ENCODE results near the gene CREM. TPM values are rescaled to one million over a fixed set of nuclear protein-coding genes. Genes with fewer than 3 reads are reported as not detected.

CREM gene
- total RNA-seq, 1 experiment from 2014 or later = 21.4 TPM

GRCh38 chr10:35182631-35183510, 56.2 kb downstream of the CREM start:
- DNase-seq (ENCODE audit: low read depth, low spot score) (no peak), ATAC-seq (no peak)
- Histone ChIP-seq H4K20me1 (ENCODE audit: insufficient read depth) (no peaks in the 10 kb centered on the region), H3K9me2 (ENCODE audit: insufficient read depth) (no peaks in the 10 kb centered on the region), H3K36me3 (ENCODE audit: control insufficient read depth in 1 of 2, insufficient read depth in 2 of 2, low read length in 2 of 2) (no peaks in the 10 kb centered on the region), H3K4me1 (ENCODE audit: control insufficient read depth in 1 of 2, insufficient read depth in 2 of 2, low read length in 2 of 2) (no peaks in the 10 kb centered on the region), H2AFZ (ENCODE audit: low read depth, low read length, poor library complexity, severe bottlenecking) (no peak overlapping the region), H3K9me3 (ENCODE audit: control insufficient read depth in 1 of 2, insufficient read depth in 1 of 2, low read depth in 1 of 2, low read length in 2 of 2) (no peaks in the 10 kb centered on the region), H3K4me3 (replicated peaks in 1 of 2; ENCODE audit: low read depth in 1 of 2, low read length in 2 of 2) (no peak overlapping the region), H3K9ac (ENCODE audit: low read length) (no peak overlapping the region), H3K27ac (ENCODE audit: low read depth, low read length) (no peak overlapping the region), H3K27me3 (ENCODE audit: insufficient read depth, low read length) (no peaks in the 10 kb centered on the region), H3K79me2 (ENCODE audit: insufficient read depth, low read length) (no peaks in the 10 kb centered on the region), H3K4me2 (ENCODE audit: low read length) (no peak overlapping the region)
- RAD21 ChIA-PET (ENCODE audit: low non-redundant PET in 1 of 2, low total read pairs in 2 of 2, uncharacterized antibody in 2 of 2, unreplicated experiment in 2 of 2) = no interaction called here
- POLR2A ChIA-PET = no interaction called here
- no peak for TF ChIP-seq CEBPB (IDR thresholded peaks at IDR 0.05; ENCODE audit: low read depth)
- no peak for TF ChIP-seq ZFX (IDR thresholded peaks at IDR 0.05)
- no peak for TF ChIP-seq SIN3A (IDR thresholded peaks at IDR 0.05; ENCODE audit: low read depth)
- TF ChIP-seq ATF3 (IDR thresholded peaks at IDR 0.05) = no peak
- intact Hi-C loops (cut with micrococcal nuclease) = no loop called here
- CTCF ChIA-PET = interaction anchor here (6.8 kb wide), 1 partner anchor 13 kb away, joined by 34 read pairs; no protein-coding TSS in a partner anchor
- BruUV-seq (replicated peaks) = no TSS peak

- no peak for ATAC-seq
- TF ChIP-seq FOSL1 (IDR thresholded peaks at IDR 0.05; ENCODE audit: low read depth) = no peak
- TF ChIP-seq SP1 (IDR thresholded peaks at IDR 0.05; ENCODE audit: low read depth) = no peak
- no peak for TF ChIP-seq EZH2phosphoT487 (IDR thresholded peaks at IDR 0.05; ENCODE audit: borderline replicate concordance)
- no peak for TF ChIP-seq ATF3 (IDR thresholded peaks at IDR 0.05)
Observed at GRCh38 chr10:35184527-35185171, 58.0 kb downstream of the CREM start.

More at GRCh38 chr10:35184527-35185171, 58.0 kb downstream of the CREM start:
- Histone ChIP-seq H3K27me3 (ENCODE audit: insufficient read depth, low read length) (no peaks in the 10 kb centered on the region), H3K79me2 (ENCODE audit: insufficient read depth, low read length) (no peaks in the 10 kb centered on the region), H4K20me1 (ENCODE audit: insufficient read depth) (no peaks in the 10 kb centered on the region), H2AFZ (ENCODE audit: low read depth, low read length, poor library complexity, severe bottlenecking) (no peak overlapping the region), H3K9me2 (ENCODE audit: insufficient read depth) (no peaks in the 10 kb centered on the region), H3K27ac (ENCODE audit: low read depth, low read length) (no peak overlapping the region), H3K4me2 (ENCODE audit: low read length) (no peak overlapping the region), H3K9ac (ENCODE audit: low read length) (no peak overlapping the region), H3K4me1 (ENCODE audit: control insufficient read depth in 1 of 2, insufficient read depth in 2 of 2, low read length in 2 of 2) (no peaks in the 10 kb centered on the region), H3K36me3 (ENCODE audit: control insufficient read depth in 1 of 2, insufficient read depth in 2 of 2, low read length in 2 of 2) (no peaks in the 10 kb centered on the region), H3K9me3 (ENCODE audit: control insufficient read depth in 1 of 2, insufficient read depth in 1 of 2, low read depth in 1 of 2, low read length in 2 of 2) (no peaks in the 10 kb centered on the region), H3K4me3 (replicated peaks in 1 of 2; ENCODE audit: low read depth in 1 of 2, low read length in 2 of 2) (no peak overlapping the region)
- no peak for DNase-seq (ENCODE audit: low read depth, low spot score)
- ChIA-PET CTCF (interaction anchor here (6.8 kb wide), 1 partner anchor 11 kb away, joined by 34 read pairs; no protein-coding TSS in a partner anchor), RAD21 (ENCODE audit: low non-redundant PET in 1 of 2, low total read pairs in 2 of 2, uncharacterized antibody in 2 of 2, unreplicated experiment in 2 of 2) (no interaction called here), POLR2A (no interaction called here)
- no TSS peak for BruUV-seq (replicated peaks)
- intact Hi-C loops (cut with micrococcal nuclease) = no loop called here

Data from HCT116 (cell line).